Natural killer cell (primary cell): ENCODE measurements around the gene SLC2A2. TPM values are rescaled to one million over a fixed set of nuclear protein-coding genes. Genes with fewer than 3 reads are reported as not detected.

Source experiments
- ATAC-seq, 3 donors: fragments of 150-1000 bp in 2 of 3; fragments of 200-7000 bp in 1 of 3; cut with Tn5 transposase; 1 replicate in 1 of 3; 2 replicates in 2 of 3; pipeline ENCODE4 v1.10.0; 2021; ENCODE audit warnings: mild to moderate bottlenecking in 2 of 3, moderate library complexity in 2 of 3
- DNase-seq, 2 donors: peaks; one replicate each; pipeline versions ENCODE4 v3.0.0 to v3.0.0-alpha.2; 2013 to 2021; ENCODE audit warnings: mixed read lengths in 1 of 2
- H3K27ac ChIP-seq: one replicate; pipeline ENCODE4 v1.5.1; 2013; ENCODE audit warnings: mild to moderate bottlenecking, low read length
- H3K27me3 ChIP-seq: one replicate; pipeline ENCODE4 v1.6.1; 2013; ENCODE audit warnings: low read length; ENCODE audit not compliant: control insufficient read depth, insufficient read depth
- H3K36me3 ChIP-seq: one replicate; pipeline ENCODE4 v1.6.1; 2013; ENCODE audit warnings: low read length; ENCODE audit not compliant: control insufficient read depth, insufficient read depth
- H3K4me1 ChIP-seq: one replicate; pipeline ENCODE4 v1.6.1; 2013; ENCODE audit warnings: low read length; ENCODE audit not compliant: control insufficient read depth, insufficient read depth
- H3K4me3 ChIP-seq: one replicate; pipeline ENCODE4 v1.5.1; 2013; ENCODE audit warnings: low read length
- H3K9me3 ChIP-seq: one replicate; pipeline ENCODE4 v1.6.1; 2013; ENCODE audit warnings: low read length; ENCODE audit not compliant: control insufficient read depth, insufficient read depth
- H3K27ac Mint-ChIP-seq, 2 donors: one replicate each; pipeline ENCODE4 v1.8.0; 2022; ENCODE audit warnings: mild to moderate bottlenecking in 2 of 2, mixed read lengths in 2 of 2, moderate library complexity in 1 of 2
- H3K27me3 Mint-ChIP-seq, 2 donors: one replicate each; pipeline ENCODE4 v1.8.0; 2022; ENCODE audit warnings: low read depth in 2 of 2, mixed read lengths in 2 of 2
- H3K36me3 Mint-ChIP-seq: one replicate; pipeline ENCODE4 v1.8.0; 2022; ENCODE audit warnings: mixed read lengths
- H3K4me1 Mint-ChIP-seq, 2 donors: one replicate each; pipeline ENCODE4 v1.8.0; 2022; ENCODE audit warnings: mixed read lengths in 2 of 2
- H3K4me3 Mint-ChIP-seq: one replicate; pipeline ENCODE4 v1.8.0; 2022; ENCODE audit warnings: mild to moderate bottlenecking, moderate library complexity, mixed read lengths
- H3K9me3 Mint-ChIP-seq, 2 donors: one replicate each; pipeline ENCODE4 v1.8.0; 2022; ENCODE audit warnings: mixed read lengths in 2 of 2
- CTCF ChIP-seq: fragments of 200-600 bp; IDR thresholded peaks from one replicate; pipeline ENCODE4 v1.8.0; 2022; ENCODE audit warnings: antibody characterized with exemption
- WGBS: methylation state at CpG from one replicate; pipeline ENCODE4 v1.1.7; 2013; ENCODE audit warnings: missing lambda C conversion rate; ENCODE audit not compliant: insufficient coverage; 5-methylcytosine and 5-hydroxymethylcytosine counted together
- intact Hi-C: fragments of 100-400 bp; cut with micrococcal nuclease; formaldehyde crosslinking; loops from one replicate; pipeline ENCODE4 v1.14.2; 2022
- total RNA-seq, 4 donors: library from RNA; stranded (reverse); fragments of 120-200 nt in 1 of 4; gene quantifications; one replicate each; pipeline versions ENCODE4 v1.2.3 to v1.2.4, GENCODE V29; 2013 to 2022

Gene SLC2A2
- total RNA-seq, 3 donors from 2014 or later (not counting 1 experiment from before 2014, with no cell fraction given), result not detected

GRCh38 chr3:171001957-171002694 lies 24.4 kb downstream of the SLC2A2 start:
- H3K4me1 ChIP-seq, result no peaks in the 10 kb centered on the region
- Mint-ChIP-seq H3K4me1 (peaks cover 9 to 17% of the 10 kb centered on the region in 2 donors), H3K27ac (peak overlapping the region; percentile 81 to 83), H3K9me3 (no peaks in the 10 kb centered on the region), H3K4me3 (peak overlapping the region; percentile 17), H3K27me3 (no peaks in the 10 kb centered on the region), H3K36me3 (no peaks in the 10 kb centered on the region)
- ATAC-seq (peak; percentile 83 to 99 (median 90)), DNase-seq (peak in 1 of 2 donors; percentile 3)
- H3K4me3 ChIP-seq, result no peak overlapping the region
- H3K9me3 ChIP-seq, result no peaks in the 10 kb centered on the region
- no peak for TF ChIP-seq CTCF
- peak overlapping the region; percentile 5 for H3K27ac ChIP-seq
- intact Hi-C loops, result no loop called here
- H3K27me3 ChIP-seq, result no peaks in the 10 kb centered on the region
- WGBS, result 88% methylated on average over 5 of the region's 5 CpGs
- H3K36me3 ChIP-seq, result no peaks in the 10 kb centered on the region

- H3K4me3 ChIP-seq, result no peak overlapping the region
- 93% methylated on average over 1 of the region's 1 CpG for WGBS
- ATAC-seq, result peak; percentile 1 to 21 (median 13)
- no peak overlapping the region for H3K27ac ChIP-seq
- intact Hi-C loops, result no loop called here
- H3K9me3 ChIP-seq, result no peaks in the 10 kb centered on the region
- no peak overlapping the region for H3K4me3 Mint-ChIP-seq
- no peaks in the 10 kb centered on the region for H3K27me3 Mint-ChIP-seq
- H3K4me1 Mint-ChIP-seq, result peaks cover 9 to 17% of the 10 kb centered on the region in 2 donors
- H3K27me3 ChIP-seq, result no peaks in the 10 kb centered on the region
- H3K36me3 Mint-ChIP-seq, result no peaks in the 10 kb centered on the region
- no peak for DNase-seq
- no peaks in the 10 kb centered on the region for H3K9me3 Mint-ChIP-seq
- TF ChIP-seq CTCF, result no peak
- H3K27ac Mint-ChIP-seq, result peak overlapping the region; percentile 81 to 83
- no peaks in the 10 kb centered on the region for H3K36me3 ChIP-seq
- H3K4me1 ChIP-seq, result no peaks in the 10 kb centered on the region
Observed at GRCh38 chr3:171001250-171001893, 25.1 kb downstream of the SLC2A2 start.

GRCh38 chr3:171000281-171000680 lies 26.2 kb downstream of the SLC2A2 start:
- ATAC-seq (no peak), DNase-seq (no peak)
- no peaks in the 10 kb centered on the region for H3K27me3 ChIP-seq
- Mint-ChIP-seq H3K9me3 (no peaks in the 10 kb centered on the region), H3K4me1 (peaks cover 9 to 17% of the 10 kb centered on the region in 2 donors), H3K27ac (peak overlapping the region in 1 of 2 donors; percentile 47), H3K36me3 (no peaks in the 10 kb centered on the region), H3K27me3 (no peaks in the 10 kb centered on the region), H3K4me3 (no peak overlapping the region)
- H3K9me3 ChIP-seq, result no peaks in the 10 kb centered on the region
- H3K36me3 ChIP-seq, result no peaks in the 10 kb centered on the region
- WGBS, result 88% methylated on average over 4 of the region's 4 CpGs
- no peak overlapping the region for H3K27ac ChIP-seq
- no peaks in the 10 kb centered on the region for H3K4me1 ChIP-seq
- TF ChIP-seq CTCF, result no peak
- intact Hi-C loops, result no loop called here
- H3K4me3 ChIP-seq, result no peak overlapping the region
